HUDEP-2 (cell line): ENCODE results near the gene STX8.

Source experiments
- DNase-seq, 76 experiments: peaks; one replicate each; lab custom pipeline; 2025; ENCODE audit not compliant: unreplicated experiment in 76 of 76; lab: John Stamatoyannopoulos, UW

Gene STX8

DNA sequence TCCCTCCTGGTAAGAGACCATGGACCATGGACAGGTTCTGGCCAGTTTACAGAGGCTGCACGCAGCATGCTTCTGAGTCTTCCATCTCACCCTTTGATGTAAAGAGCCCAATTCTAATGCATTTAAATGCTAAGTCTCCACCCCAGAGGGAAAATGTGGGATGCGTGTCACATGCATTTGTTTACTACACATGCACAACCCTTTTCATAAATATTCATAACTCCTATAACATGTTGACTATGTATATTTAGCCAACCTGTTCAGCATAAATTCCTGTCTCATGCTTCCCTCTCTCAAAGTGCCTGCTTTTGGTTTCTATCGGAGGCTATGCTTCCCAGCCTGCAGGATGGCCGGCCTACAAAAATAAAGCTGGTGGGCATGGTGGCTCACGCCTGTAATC lies 260.3 kb downstream of the STX8 start:
- DNase-seq, result no peak

DNA sequence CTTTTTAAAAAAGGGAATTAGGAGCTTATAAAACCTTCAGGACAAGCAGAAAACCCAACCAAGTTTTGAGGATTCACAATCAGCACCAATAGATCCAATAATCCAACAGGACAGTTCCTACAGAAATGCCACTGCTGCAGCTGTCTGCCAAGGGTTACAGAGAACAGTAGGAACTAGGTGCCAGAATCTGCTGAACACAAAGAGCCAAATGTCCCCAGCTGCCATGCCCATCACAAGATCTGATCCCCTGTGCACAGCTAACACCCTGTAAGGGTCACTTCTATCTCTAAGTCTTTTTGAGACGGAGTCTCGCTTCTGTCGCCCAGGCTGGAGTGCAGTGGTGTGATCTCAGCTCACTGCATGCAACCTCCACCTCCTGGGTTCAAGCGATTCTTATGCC lies 262.3 kb downstream of the STX8 start:
- no peak for DNase-seq

DNA sequence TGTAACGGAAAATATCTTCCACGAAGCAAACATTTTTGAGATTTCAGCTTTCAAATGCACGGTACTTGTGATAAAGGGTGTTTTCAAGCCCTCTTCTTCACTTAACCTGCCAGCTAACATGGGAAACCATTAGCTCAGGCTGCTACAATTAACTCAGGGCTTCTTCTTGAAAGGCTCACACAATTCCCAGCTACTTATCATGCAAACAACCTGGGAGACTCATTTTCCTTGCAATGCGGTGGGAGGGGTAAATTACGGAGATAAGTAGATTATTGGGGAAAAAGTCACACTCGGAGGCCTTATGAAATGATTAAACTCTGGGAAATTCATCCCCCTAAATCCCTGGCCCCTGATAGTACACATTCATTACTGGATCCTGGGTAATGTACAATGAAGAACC lies 266.4 kb downstream of the STX8 start:
- DNase-seq, result no peak

DNA sequence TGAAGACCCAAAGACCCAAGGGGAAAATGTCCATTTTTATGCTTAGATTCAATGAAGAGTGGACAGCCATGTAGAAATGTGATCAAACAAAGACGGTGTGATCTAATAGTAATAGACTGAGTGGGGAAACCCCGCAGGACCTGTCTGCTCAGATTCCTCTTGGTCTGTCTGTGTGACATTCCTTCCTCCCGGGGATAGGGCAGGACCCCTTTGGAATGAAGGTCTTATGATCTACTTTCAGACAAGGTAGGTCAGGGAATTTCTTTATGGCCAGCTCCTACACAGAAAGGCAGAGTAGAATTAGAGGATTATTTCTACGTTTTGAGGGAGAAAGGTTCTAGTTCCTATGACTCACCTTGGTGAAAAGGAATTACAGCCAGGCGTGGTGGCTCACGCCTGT lies 267.6 kb downstream of the STX8 start:
- DNase-seq, result no peak

DNA sequence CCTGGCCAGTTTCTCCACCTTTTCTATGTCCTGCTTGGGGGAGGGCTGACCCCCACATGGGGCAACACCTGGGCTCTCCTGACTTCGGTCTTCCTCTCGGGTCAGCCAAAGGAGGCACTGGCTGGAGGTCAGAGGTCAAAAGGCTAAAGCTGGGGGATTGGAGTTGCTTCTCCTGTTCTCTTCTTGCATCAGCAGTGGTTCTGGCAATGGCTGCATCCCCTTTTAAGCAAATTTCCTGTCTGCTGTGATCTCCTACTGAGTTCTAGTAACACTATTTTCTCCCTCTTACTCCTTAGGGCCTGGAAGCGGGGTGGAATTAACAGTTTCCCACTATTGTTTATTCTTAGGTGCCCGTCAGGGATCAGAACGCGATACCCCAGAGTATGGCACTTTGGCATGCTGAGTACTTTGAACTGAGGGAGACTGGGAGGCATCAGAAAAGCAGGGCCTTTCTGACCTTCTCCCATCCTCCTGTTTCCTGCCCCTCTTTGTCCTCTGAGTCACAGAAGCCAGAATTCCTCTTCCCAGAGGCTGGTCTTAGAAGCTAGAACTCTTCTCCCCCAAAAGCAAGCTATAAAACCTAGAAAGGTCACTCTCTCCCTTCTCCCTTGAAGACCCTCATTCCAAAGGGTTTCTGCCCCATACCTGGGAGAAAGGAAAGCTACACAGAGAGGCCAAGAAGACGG lies 268.2 kb downstream of the STX8 start:
- DNase-seq, result no peak

DNA sequence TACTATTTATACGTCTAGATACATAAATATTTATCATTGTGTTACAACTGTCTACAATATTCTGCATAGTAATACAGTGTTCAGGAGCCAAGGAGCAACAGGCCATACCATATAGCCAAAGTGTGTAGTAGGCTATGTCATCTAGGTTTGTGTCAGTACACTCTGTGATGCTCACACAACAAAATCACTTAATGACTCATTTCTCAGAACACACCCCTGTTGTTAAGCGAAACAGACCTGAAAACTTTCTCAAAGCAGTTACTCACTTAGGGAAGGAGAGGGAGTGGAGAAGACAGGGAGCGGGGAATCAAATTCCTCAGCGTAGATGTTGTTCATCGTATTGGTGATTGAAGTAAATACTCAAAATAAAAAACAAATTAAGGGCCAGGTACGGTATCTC lies 269.5 kb downstream of the STX8 start:
- DNase-seq, result no peak

DNA sequence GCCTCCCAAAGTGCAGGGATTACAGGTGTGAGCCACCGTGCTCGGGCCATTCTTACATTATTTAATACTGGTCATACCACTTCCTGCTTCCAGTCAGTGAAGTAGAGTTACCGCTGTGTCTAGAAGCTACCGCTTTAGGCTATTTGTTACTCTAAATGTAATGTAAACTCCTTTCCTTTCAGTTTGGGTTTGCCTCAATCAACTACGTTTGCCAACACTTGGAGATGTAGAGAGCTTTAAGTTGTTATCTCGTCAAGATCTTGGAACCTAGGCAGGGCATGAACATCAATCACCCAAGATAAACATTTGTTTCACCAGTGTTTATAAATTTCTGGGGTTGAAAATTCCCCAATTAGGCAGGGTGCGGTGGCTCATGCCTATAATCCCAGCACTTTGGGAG lies 275.9 kb downstream of the STX8 start:
- no peak for DNase-seq

DNA sequence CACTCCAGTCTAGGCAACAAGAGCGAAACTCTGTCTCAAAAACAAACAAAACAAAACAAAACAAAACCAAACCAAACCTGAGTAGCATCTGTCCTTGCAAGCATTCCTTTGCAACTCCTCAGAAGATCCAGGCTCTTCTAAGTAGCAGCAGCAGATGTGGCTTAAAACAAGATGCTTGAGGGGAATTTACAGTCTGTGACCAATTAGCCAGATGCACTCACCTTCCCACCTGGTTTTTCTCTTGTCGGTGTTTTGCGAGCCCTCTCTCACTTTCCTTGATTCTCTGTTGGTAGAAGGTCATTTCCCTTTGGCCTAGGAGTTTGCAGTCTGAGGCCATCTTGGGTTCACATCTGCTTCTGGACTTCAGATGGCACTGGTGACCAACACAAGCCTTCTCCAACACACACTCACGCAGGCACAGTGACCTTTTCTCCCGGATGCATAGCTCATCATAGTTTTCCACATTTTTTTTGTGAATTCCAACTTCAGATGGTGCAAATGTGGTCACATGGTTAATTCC lies 276.8 kb downstream of the STX8 start:
- DNase-seq, result no peak

DNA sequence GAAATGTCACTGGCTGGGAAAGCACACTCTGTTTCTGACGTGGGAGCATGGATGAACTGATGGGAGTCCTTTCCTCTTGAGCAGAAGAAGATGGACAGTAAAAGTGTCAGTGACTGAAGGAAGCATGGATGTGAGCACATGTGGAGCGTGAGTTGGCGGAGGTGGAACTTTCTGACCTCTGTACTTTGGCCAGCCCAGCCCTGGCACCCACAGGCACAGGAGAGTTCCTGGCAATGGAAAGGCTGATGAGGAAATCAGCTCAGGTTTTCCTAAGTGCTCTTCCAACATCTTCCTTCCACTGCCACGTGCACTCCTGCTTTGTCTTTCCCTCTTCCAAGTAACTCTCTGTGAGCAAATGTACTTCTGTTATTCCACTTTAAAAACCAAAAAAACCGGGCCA lies 277.5 kb downstream of the STX8 start:
- no peak for DNase-seq

DNA sequence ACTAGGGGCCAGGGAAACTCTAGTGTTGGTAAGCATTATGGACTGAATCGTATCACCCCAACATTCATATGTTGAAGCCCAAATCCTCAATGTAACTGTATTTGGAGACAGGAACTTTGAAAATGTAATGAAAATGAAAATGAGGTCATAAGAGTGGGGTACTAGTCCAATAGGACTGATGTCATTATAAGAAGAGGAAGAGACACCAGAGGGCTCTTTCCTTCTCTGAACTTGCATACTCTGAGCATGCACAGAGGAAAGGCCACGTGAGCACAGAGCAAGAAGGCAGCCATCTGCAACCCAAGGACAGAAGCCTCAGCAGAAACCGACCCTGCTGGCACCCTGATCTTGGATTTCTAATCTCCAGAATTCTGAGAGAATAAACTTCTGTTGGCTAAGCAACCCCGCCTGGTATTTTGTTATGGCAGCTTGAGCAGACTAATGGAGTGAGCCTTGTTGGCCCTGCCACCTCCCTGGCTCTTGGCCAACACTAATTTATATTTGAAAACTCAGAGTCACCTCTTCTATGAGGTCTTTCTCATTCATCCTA lies 280.9 kb downstream of the STX8 start:
- DNase-seq, result no peak

DNA sequence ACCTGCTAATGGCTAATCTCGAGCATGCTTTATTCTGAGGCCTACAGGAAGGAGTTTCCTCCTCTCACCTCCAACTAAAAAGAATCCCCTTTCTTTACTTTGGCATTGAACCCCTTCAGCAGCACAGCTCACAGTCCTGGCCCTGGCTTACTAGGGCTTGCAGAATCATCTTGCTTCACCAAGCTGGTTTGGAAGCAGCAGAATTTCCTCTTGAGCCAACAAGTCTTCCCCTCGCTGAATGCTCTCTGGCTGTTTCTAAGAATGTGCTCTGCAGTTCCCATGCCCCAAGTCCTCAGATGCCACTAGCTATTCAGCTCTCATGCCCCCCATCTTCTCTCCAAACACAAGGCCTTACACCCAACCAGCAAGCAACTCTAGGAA lies 283.1 kb downstream of the STX8 start:
- DNase-seq, result no peak

DNA sequence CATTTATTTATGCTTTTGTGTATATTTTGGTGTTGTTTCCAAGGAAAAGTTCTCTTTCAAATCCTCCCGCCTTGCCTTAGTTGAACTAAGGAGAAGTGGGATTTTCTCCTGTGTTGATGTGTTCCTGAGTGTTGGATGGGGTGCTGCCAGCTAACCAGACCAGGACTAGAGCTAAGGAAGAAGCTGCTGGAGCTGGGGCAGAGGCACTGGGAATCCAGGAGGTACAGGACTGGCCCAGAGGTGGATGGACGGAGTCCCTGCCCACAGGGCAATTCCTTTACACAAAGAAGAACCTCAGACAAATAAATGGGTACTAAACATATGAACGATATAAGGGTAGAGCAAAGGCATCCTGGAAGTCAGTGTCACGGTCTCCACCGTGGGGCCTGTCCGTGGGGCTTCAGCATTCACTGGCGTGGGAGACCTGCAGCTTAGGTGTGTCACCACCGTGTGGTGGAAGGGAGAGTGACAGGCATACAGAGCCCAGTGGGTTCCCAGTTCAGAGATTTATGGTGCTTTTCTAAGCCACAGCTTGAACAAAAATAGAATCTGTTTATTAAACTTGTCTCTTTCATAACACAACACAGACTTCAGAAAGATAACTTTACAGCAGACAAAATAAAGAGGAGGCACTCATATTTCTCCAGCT lies 283.6 kb downstream of the STX8 start:
- DNase-seq, result peak in 9 of 76 experiments; percentile 2 to 14 (median 5)

DNA sequence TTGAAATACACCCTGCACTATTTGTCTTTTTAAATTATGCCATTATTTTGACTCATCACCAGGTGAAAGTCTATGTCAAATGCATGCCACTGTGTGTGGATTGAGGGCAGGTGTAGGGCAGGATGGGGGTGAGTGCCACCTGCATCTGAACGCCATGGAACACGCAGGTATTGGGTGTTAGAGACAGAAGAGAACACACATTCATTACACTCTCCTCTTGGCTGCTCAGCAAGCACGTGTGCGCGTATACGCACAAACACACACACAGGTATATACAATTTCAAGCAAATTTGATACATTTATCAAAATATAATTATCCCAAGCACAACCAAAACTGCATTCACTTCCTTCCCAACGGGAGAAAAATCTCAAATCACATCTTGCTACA lies 285.4 kb downstream of the STX8 start:
- no peak for DNase-seq

DNA sequence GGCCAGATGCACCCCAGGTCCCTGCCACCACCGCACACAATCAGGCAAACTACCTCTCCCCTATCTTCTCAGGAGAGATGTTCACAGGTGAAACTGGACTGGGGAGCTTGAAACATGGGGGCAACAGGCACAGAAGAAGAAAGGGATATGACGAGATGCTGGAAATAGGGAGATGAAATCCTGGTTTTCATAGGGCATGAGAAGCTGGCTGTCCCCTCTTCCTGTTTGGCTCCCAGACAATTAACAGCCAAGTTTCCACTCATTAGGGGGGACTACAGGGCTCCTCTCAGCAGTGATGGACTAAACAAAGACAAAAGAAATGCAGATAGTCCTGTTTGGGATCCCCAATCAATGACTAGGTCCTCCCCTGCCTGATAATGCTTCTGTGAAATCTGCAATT lies 288.3 kb downstream of the STX8 start:
- no peak for DNase-seq

DNA sequence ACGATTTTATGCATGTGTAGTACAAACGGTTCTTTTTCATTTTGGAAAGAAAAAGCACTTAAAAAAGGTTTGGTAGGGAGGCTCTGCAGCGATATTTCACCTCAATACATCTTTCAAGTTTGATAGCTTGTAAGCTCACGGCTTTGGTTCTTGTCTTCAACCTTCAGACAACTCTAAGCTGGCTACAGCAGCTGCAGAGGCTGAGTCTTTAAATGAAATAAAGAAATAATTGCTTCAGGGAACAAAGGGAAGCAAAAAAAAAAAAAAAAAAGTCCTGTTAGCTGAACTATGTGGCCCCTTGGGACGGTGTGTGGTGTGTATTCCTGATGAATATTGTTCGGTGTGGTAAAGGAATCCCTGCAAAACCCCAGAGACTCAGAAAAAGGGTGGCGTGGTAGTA lies 289.2 kb downstream of the STX8 start:
- no peak for DNase-seq

DNA sequence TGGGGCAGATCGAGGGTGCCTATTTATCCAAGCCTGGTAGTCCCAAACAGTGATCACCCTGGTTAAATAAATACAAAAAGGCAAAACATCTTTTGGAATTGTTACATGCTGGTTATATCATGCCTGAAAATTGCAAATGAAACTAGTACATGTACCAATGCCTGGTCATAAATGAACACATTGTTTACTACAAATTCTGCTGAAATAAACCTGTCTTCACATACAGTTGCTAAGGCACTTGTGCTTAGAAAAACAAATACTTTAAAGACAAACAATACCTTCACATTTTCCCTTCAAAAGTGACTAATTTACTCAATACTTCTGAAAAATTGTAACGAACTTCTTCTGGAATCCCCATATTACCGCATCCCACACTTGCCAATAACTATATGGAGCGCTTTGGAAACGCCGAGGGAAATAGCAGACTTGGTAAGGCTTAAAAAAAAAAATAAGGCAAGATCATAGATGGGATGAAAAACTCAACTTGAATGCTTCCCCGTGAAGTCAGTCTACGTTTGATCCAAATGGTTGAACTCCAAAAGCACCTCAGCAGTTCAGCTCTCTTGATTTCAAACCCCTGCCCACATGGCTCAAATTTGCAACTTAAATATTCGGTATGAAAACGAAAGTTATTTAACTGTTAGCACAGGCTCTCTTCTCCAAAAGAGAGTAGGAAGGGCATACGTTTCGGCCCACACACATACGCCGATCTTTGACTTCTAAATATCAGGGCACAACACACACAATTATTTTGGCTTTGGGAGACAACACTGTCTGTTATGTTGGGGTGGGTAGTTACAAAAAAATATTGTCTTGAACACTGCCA lies 289.8 kb downstream of the STX8 start:
- no peak for DNase-seq

DNA sequence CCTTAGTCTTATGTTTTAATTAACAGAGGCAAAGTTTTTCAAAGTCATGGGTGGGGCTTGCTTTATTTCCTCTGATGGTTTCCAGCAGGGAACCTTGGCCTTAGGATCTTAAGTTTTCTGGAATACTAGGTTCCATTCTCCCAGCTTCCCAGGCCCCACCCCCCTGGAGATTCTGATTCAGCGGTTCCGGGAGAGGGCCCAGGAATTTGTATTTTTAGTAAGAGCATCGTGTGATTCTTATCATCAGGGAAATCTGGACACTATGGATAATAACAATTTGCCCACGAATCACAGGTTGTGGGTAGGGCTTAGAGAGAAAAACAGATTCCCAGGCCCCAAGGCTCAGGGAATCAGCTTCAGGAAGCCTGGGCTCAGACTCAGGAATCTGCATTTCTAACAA lies 290.7 kb downstream of the STX8 start:
- DNase-seq, result no peak

DNA sequence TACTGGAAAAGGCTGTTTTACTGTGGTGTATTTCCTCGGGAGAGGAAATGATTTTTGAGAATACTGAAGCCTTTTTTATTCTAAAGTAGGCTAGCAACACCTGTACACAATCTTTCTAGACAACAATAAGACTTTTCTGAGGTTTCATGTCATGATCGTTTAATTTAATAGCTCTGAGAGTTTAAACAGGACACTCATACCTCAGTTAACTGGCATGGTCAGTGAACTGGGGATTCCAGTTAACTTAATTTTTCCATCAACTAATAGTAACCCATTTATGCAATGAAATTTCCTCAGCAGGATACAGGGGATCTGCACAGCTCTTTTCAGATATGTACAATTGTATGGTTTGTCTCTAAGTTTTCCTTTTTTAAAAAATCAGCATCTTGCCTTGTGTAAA lies 291.7 kb downstream of the STX8 start:
- DNase-seq, result no peak

DNA sequence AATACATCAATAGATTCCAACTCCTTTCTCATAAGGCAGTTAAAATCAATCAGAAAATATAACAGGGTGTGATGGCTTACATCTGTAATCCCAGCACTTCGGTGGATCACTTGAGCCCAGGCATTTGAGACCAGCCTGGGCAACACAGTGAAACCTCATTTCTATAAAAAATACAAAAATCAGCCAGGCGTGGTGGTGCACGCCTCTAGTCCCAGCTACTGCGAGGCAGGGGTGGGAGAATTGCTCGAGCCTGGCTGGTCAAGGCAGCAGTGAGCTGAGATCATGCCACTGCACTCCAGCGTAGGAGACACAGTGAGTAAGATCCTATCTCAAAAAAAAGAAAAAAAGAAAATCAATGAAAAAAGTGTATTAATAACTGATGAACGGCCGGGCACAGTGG lies 295.7 kb downstream of the STX8 start:
- DNase-seq, result no peak

DNA sequence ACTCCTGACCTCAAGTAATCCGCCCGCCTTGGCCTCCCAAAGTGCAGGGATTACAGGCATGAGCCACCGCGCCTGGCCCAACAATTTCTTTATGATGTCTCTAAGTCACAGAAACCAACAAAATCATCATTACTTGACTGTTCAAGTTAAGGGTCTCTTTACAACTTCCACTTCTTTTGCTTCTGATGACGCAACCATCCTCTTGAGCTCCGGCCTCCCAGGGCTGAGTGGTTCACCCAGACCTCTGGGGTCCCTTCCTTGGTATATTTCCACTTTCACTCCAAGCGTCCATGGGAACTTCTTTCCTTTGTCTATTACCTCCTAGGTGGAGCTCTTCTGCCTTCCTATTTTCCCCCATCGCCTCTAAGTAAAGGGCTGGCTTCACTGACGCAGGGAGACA lies 300.6 kb downstream of the STX8 start:
- DNase-seq, result no peak
